LNCAP (cell line): Measurements from ENCODE around the gene LRRC23.
A peak's percentile ranks its signal among the peaks of the same experiment; 100 is the strongest.

ENCODE experiments used
- CTCF ChIP-seq: fragments of 450-650 bp; IDR thresholded peaks from 2 replicates; pipeline ENCODE4 v1.5.1; 2017; ENCODE audit warnings: mild to moderate bottlenecking

The LRRC23 gene

GRCh38 chr12:6947615-6948014 lies 43.0 kb downstream of the LRRC23 start:
- no peak for TF ChIP-seq CTCF

GRCh38 chr12:6948873-6949594 lies 44.4 kb downstream of the LRRC23 start:
- no peak for TF ChIP-seq CTCF

- TF ChIP-seq CTCF = 0 out of 2 replicates have a peak, but pooled peaks have one; percentile 18
Measured at GRCh38 chr12:6950401-6950801, 45.8 kb downstream of the LRRC23 start.

- no peak for TF ChIP-seq CTCF
Measured at GRCh38 chr12:6950811-6951540, 46.4 kb downstream of the LRRC23 start, which contains the start of gene PTPN6. TSS of gene PTPN6 (plus strand) at chr12:6951356. CDS start at chr12:6951513, 157 bp downstream.

- TF ChIP-seq CTCF = no peak
Measured at GRCh38 chr12:6951551-6952120, 47.0 kb downstream of the LRRC23 start.

- no peak for TF ChIP-seq CTCF
Measured at GRCh38 chr12:6952121-6952862, 47.7 kb downstream of the LRRC23 start.

GRCh38 chr12:6952863-6953441 lies 48.3 kb downstream of the LRRC23 start:
- TF ChIP-seq CTCF = no peak
